Osteoblast (primary cell): ENCODE measurements around the gene EDC4. TPM values are rescaled to one million over a fixed set of nuclear protein-coding genes. Genes with fewer than 3 reads are reported as not detected.
"Not testable (repeated sequence)": the region's sequence is repeated elsewhere in the genome, so short reads cannot be mapped to it uniquely, and the experiment has no call there.

Source experiments
- DNase-seq: peaks from one replicate; pipeline ENCODE4 v3.0.0; 2011; ENCODE audit warnings: low spot score, mixed read lengths; ENCODE audit not compliant: insufficient read length; ENCODE audit errors: missing footprints
- H2AFZ ChIP-seq: 2 replicates; pipeline ENCODE4 v1.6.0; 2011; ENCODE audit warnings: mild to moderate bottlenecking, low read length
- H3K27ac ChIP-seq: 2 replicates; pipeline ENCODE4 v1.5.1; 2011; ENCODE audit warnings: mild to moderate bottlenecking, low read depth, low read length, moderate library complexity
- H3K27me3 ChIP-seq: 2 replicates; pipeline ENCODE4 v1.6.0; 2012; ENCODE audit warnings: mild to moderate bottlenecking, control low read depth, inconsistent platforms, low read length, moderate library complexity; ENCODE audit not compliant: insufficient read depth
- H3K36me3 ChIP-seq: 2 replicates; pipeline ENCODE4 v1.5.1; 2011; ENCODE audit warnings: mild to moderate bottlenecking, low read length, control low read depth, moderate library complexity; ENCODE audit not compliant: insufficient read depth
- H3K4me1 ChIP-seq: 2 replicates; pipeline ENCODE4 v1.5.1; 2011; ENCODE audit warnings: mild to moderate bottlenecking, low read length, control low read depth, moderate library complexity; ENCODE audit not compliant: insufficient read depth
- H3K4me2 ChIP-seq: 2 replicates; pipeline ENCODE4 v1.6.0; 2011; ENCODE audit warnings: mild to moderate bottlenecking, low read length; ENCODE audit not compliant: insufficient read depth
- H3K4me3 ChIP-seq: fragments of 200-600 bp; sonication (generic); 3 replicates; pipeline ENCODE4 v1.5.1; 2012; ENCODE audit warnings: mild to moderate bottlenecking, low read length, inconsistent platforms; ENCODE audit not compliant: insufficient read depth
- H3K79me2 ChIP-seq: 2 replicates; pipeline ENCODE4 v1.6.0; 2012; ENCODE audit warnings: mild to moderate bottlenecking, low read length, control low read depth, inconsistent platforms; ENCODE audit not compliant: insufficient read depth
- H3K9me3 ChIP-seq: 2 replicates; pipeline ENCODE4 v1.5.1; 2011; ENCODE audit warnings: low read depth, low read length, control low read depth
- H4K20me1 ChIP-seq: 2 replicates; pipeline ENCODE4 v1.6.0; 2012; ENCODE audit warnings: mild to moderate bottlenecking, low read length, control low read depth; ENCODE audit not compliant: insufficient read depth
- total RNA-seq: library from RNA; depleted of rRNA; stranded (reverse); fragments of >200 nt; gene quantifications from 2 replicates; pipeline ENCODE4 v1.2.3, GENCODE V29; 2012
- TF ChIP-seq, protein P1 (sequence below): IDR thresholded peaks from 2 replicates; pipeline ENCODE4 v1.5.1; 2011; ENCODE audit warnings: mild to moderate bottlenecking, low read depth, low read length, moderate library complexity; ENCODE audit errors: extremely low read depth

EDC4 gene
- total RNA-seq, 1 donor, result 60.8 TPM

DNA sequence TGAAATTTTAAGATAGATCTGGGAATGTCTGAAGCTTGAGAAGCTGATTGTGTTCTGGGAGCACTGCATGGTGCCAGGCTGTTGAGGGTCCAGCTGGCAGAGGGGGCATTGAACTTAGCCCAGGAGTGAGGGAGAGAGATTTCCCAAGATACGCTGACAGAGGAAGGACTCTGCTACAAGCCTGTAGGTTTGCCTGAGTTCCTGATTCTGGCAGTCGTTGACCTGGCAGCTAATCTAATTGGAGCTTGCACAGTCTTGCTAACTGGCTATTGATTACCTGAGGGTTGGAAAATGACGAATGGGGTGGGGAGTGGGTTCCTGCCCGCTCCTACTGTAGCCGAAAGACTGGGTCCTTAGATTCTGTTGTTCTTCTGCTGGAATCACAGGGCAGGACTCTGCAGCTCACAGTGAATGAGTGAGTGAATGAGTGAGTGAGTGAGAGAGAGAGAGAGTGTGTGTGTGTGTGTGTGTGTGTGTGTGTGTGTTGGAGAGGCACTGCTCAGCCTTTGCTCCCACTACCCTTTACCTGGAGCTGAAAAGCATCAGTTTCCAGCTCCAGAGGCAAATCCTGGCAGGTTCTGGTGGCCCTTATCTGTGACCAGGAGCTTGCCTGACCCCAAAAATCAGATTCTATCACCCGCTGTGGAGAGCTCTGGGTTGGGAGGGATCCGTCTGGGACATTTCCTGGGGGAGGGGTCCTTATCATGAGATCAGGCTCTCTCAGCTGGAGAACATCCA lies 42.1 kb downstream of the EDC4 start:
- Histone ChIP-seq H3K4me1 (peaks cover 25% of the 10 kb centered on the region), H3K4me2 (no peak overlapping the region), H3K27me3 (no peaks in the 10 kb centered on the region), H2AFZ (no peak overlapping the region), H3K27ac (no peak overlapping the region), H3K4me3 (no peak overlapping the region), H3K79me2 (peaks cover 49% of the 10 kb centered on the region), H3K36me3 (peaks cover 22% of the 10 kb centered on the region), H3K9me3 (no peaks in the 10 kb centered on the region), H4K20me1 (peaks cover 51% of the 10 kb centered on the region)
- TF ChIP-seq, protein P1, sequence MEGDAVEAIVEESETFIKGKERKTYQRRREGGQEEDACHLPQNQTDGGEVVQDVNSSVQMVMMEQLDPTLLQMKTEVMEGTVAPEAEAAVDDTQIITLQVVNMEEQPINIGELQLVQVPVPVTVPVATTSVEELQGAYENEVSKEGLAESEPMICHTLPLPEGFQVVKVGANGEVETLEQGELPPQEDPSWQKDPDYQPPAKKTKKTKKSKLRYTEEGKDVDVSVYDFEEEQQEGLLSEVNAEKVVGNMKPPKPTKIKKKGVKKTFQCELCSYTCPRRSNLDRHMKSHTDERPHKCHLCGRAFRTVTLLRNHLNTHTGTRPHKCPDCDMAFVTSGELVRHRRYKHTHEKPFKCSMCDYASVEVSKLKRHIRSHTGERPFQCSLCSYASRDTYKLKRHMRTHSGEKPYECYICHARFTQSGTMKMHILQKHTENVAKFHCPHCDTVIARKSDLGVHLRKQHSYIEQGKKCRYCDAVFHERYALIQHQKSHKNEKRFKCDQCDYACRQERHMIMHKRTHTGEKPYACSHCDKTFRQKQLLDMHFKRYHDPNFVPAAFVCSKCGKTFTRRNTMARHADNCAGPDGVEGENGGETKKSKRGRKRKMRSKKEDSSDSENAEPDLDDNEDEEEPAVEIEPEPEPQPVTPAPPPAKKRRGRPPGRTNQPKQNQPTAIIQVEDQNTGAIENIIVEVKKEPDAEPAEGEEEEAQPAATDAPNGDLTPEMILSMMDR, result no peak
- DNase-seq, result peak; percentile 15

DNA sequence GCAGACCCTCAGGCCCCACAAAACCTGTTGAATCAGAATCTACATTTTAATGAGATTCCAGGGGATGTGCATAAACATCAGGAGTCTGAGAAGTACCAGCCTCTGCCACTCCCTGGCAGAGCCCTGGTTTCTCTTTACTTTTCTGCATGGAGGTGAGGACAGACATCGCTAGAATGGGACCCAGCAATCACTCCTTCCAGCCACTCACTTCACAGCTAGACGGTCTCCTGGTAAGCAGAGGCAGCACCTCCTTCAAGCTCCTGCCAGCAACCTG lies 42.6 kb downstream of the EDC4 start:
- not testable (repeated sequence) for H3K27ac ChIP-seq, H2AFZ ChIP-seq, H3K4me2 ChIP-seq, H3K27me3 ChIP-seq, DNase-seq, H3K4me3 ChIP-seq, H3K9me3 ChIP-seq
- Histone ChIP-seq H3K36me3 (peaks cover 21% of the 10 kb centered on the region), H4K20me1 (peaks cover 54% of the 10 kb centered on the region), H3K4me1 (peaks cover 25% of the 10 kb centered on the region), H3K79me2 (peaks cover 51% of the 10 kb centered on the region)

DNA sequence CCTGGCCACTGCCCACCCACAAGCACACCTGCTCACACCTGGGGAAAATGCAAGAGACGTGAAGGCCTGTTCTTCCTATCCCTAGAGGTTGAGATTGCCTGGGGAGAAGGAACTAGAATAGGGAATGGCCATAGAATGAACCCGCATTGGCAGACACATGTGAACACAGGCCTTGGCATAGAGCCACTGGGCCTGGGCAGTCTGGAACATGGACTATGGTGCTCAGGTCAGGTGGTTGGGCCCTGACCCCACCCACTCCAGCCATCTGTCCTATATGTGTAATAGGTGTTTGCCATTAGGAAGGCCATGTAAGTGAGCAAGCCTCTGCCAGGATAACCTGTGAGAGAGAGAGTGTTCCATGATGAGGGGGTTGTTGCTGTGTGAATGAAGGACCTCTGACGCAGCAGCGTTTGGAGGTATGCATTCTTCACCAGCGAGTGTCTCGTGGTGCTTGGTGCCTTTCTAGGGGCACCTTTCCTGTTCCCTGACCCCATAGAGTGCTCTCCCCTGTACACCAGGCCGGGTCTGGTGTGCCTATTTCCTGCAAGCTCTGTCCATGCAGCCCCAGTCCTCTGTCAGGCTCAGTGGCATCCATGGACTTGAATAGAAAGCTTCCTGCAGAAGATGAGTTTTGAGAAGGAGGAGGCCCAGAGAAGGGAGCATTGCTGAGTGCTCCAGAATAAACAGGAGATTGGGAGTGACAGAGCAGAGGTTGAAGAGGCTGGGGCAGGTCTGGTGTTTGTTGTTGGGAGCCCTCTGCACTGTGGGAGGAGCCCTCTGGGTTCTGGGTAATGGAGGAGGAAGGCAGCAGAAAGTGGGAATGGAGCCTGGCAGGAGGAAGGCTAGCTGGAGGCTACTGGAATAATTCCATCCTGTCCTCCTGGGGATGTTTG lies 43.2 kb downstream of the EDC4 start:
- peaks cover 25% of the 10 kb centered on the region for H3K4me1 ChIP-seq
- peak overlapping the region; percentile 65 for H3K27ac ChIP-seq
- H3K4me2 ChIP-seq, result no peak overlapping the region
- no peaks in the 10 kb centered on the region for H3K27me3 ChIP-seq
- TF ChIP-seq, protein P1, result no peak
- peaks cover 16% of the 10 kb centered on the region for H3K36me3 ChIP-seq
- H3K9me3 ChIP-seq, result no peaks in the 10 kb centered on the region
- no peak overlapping the region for H2AFZ ChIP-seq
- H4K20me1 ChIP-seq, result peaks cover 53% of the 10 kb centered on the region
- peaks cover 50% of the 10 kb centered on the region for H3K79me2 ChIP-seq
- no peak overlapping the region for H3K4me3 ChIP-seq
- peak; percentile 15 for DNase-seq

DNA sequence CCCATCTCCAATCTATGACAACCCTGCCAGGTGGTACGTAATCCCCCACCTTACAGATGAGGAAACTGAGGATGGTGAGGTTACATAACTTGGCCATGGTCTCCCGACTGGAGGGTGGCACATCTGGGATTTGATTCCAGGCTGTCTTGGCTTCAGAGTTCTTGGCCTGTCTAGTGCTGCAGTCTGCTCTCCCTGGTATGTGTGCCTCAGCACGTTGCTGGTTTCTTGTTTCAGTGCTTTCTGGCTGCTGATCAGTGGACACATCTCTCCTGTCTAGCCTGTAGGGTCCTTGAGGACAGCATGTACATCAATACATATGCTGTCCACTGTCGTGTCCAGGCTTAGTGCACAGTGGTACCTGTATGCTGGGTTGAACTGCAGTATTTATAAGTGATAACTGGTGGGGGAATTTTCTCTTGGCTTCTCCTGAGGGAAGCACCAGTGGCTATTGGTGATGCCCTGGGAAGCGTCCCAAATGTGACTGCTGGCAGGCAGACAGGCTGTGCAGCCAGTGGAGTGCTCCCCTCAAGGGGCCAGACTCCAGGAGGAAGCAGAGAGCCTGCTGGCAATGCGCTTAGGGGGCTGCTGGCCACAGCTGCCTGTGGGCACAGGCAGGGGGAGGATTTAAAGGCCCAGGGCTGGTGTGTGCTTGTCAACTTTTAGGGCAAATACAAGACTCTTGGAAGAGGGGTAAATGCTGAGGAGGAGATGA lies 44.4 kb downstream of the EDC4 start:
- peak; percentile 87 for DNase-seq
- Histone ChIP-seq H3K4me3 (no peak overlapping the region), H3K4me1 (peaks cover 25% of the 10 kb centered on the region), H3K79me2 (peaks cover 51% of the 10 kb centered on the region), H4K20me1 (peaks cover 63% of the 10 kb centered on the region), H3K27me3 (no peaks in the 10 kb centered on the region), H3K4me2 (peak overlapping the region; percentile 25), H3K36me3 (peaks cover 16% of the 10 kb centered on the region), H3K9me3 (no peaks in the 10 kb centered on the region), H2AFZ (no peak overlapping the region), H3K27ac (peak overlapping the region; percentile 65)
- TF ChIP-seq, protein P1, result no peak
